ENCODE measurements around the gene PTEN. TPM values are rescaled to one million over a fixed set of nuclear protein-coding genes. Genes with fewer than 3 reads are reported as not detected.

Gene PTEN
- total RNA-seq, 1 experiment from 2014 or later = 58.7 TPM

DNA sequence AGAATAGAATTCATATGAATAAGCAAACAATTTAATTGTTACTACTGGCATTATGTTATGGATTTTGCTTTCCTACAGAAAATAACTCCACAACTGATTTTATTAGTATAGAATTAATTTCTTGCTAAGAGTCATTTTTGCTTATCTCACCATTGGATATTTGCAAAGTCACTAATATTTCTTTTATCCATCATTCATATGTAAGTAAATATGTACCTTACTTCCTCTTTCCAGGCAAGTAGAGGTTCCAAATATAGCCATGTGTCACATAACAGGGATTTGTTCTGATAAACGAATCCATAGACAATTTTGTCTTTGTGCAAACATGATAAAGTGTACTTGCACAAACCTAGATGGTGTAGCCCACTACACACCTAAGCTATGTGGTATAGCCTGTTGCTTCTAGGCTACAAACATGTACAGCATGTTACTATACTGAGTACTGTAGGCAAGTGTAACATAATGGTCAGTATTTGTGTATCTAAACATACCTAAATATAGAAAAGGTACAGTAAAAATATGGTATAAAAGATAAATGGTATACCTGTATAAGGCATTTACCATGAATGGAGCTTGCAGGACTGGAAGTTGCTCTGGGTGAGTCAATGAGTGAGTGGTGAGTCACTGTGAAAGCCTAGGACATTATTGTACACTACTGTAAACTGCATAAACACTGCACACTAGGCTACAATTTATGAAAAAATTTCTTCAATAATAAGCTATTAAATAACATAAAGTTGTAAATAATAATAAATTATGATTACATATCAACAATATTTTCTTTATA, 18.4 kb upstream of the PTEN start:
- ChIA-PET POLR2A (interaction anchor here (1.5 to 2.8 kb wide), 2 partner anchors 17 to 27 kb away, joined by 6 to 16 read pairs; partner anchors contain the start of genes ATAD1 and KLLN), CTCF (interaction anchor here (1.0 to 1.4 kb wide), 3 partner anchors 12 to 544 kb away, joined by 3 to 5 read pairs (median 3); no protein-coding TSS in a partner anchor), RAD21 (ENCODE audit: low non-redundant PET in 1 of 2, low total read pairs in 2 of 2, uncharacterized antibody in 2 of 2, unreplicated experiment in 2 of 2) (no interaction called here)
- H3K9me2 ChIP-seq (ENCODE audit: insufficient read depth) = no peaks in the 10 kb centered on the region
- peak overlapping the region; percentile 69 for H3K4me2 ChIP-seq (ENCODE audit: low read length)
- no peaks in the 10 kb centered on the region for H3K27me3 ChIP-seq (ENCODE audit: insufficient read depth, low read length)
- ATAC-seq = peak; percentile 60
- H3K9ac ChIP-seq (ENCODE audit: low read length) = peak overlapping the region; percentile 46
- TF ChIP-seq FOSL1 (IDR thresholded peaks at IDR 0.05; ENCODE audit: low read depth) = peak; percentile 91
- no peak for TF ChIP-seq ZNF274 (IDR thresholded peaks at IDR 0.05; ENCODE audit: low read depth, low read length)
- TF ChIP-seq, protein P1, sequence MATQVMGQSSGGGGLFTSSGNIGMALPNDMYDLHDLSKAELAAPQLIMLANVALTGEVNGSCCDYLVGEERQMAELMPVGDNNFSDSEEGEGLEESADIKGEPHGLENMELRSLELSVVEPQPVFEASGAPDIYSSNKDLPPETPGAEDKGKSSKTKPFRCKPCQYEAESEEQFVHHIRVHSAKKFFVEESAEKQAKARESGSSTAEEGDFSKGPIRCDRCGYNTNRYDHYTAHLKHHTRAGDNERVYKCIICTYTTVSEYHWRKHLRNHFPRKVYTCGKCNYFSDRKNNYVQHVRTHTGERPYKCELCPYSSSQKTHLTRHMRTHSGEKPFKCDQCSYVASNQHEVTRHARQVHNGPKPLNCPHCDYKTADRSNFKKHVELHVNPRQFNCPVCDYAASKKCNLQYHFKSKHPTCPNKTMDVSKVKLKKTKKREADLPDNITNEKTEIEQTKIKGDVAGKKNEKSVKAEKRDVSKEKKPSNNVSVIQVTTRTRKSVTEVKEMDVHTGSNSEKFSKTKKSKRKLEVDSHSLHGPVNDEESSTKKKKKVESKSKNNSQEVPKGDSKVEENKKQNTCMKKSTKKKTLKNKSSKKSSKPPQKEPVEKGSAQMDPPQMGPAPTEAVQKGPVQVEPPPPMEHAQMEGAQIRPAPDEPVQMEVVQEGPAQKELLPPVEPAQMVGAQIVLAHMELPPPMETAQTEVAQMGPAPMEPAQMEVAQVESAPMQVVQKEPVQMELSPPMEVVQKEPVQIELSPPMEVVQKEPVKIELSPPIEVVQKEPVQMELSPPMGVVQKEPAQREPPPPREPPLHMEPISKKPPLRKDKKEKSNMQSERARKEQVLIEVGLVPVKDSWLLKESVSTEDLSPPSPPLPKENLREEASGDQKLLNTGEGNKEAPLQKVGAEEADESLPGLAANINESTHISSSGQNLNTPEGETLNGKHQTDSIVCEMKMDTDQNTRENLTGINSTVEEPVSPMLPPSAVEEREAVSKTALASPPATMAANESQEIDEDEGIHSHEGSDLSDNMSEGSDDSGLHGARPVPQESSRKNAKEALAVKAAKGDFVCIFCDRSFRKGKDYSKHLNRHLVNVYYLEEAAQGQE (IDR thresholded peaks at IDR 0.05; ENCODE audit: low read depth) = no peak
- no peak for TF ChIP-seq EGR1 (IDR thresholded peaks at IDR 0.05; ENCODE audit: low read depth)
- TF ChIP-seq, protein P2, sequence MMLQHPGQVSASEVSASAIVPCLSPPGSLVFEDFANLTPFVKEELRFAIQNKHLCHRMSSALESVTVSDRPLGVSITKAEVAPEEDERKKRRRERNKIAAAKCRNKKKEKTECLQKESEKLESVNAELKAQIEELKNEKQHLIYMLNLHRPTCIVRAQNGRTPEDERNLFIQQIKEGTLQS (IDR thresholded peaks at IDR 0.05) = no peak
- TF ChIP-seq EZH2phosphoT487 (IDR thresholded peaks at IDR 0.05; ENCODE audit: borderline replicate concordance) = no peak
- peak; percentile 77 for TF ChIP-seq JUND (IDR thresholded peaks at IDR 0.05)
- no peak for TF ChIP-seq POLR2AphosphoS5 (IDR thresholded peaks at IDR 0.05; ENCODE audit: low read depth, low read length)
- TF ChIP-seq SP1 (IDR thresholded peaks at IDR 0.05; ENCODE audit: low read depth) = peak; percentile 58
- peak; percentile 77; the same call in 1 of the 2 replicates for TF ChIP-seq CBX3 (IDR thresholded peaks at IDR 0.05; ENCODE audit: low read depth)
- H2AFZ ChIP-seq (ENCODE audit: low read depth, low read length, poor library complexity, severe bottlenecking) = peak overlapping the region; percentile 96
- peaks cover 37 to 59% of the 10 kb centered on the region in 2 experiments for H3K4me1 ChIP-seq (ENCODE audit: control insufficient read depth in 1 of 2, insufficient read depth in 2 of 2, low read length in 2 of 2)
- H3K79me2 ChIP-seq (ENCODE audit: insufficient read depth, low read length) = no peaks in the 10 kb centered on the region
- intact Hi-C loops (cut with micrococcal nuclease) = loop anchor here (2.0 kb wide), 1 partner anchor 18 kb away; the partner anchor contains the start of genes KLLN and PTEN
- H3K9me3 ChIP-seq (ENCODE audit: control insufficient read depth in 1 of 2, insufficient read depth in 1 of 2, low read depth in 1 of 2, low read length in 2 of 2) = no peaks in the 10 kb centered on the region
- H3K4me3 ChIP-seq (replicated peaks in 1 of 2; ENCODE audit: low read depth in 1 of 2, low read length in 2 of 2) = peak overlapping the region in 1 of 2 experiments; percentile 29; a peak in 2 of 4 replicates
- H3K27ac ChIP-seq (ENCODE audit: low read depth, low read length) = peak overlapping the region; percentile 54
- no peak for DNase-seq (ENCODE audit: low read depth, low spot score)
- H4K20me1 ChIP-seq (ENCODE audit: insufficient read depth) = no peaks in the 10 kb centered on the region
- no peaks in the 10 kb centered on the region for H3K36me3 ChIP-seq (ENCODE audit: control insufficient read depth in 1 of 2, insufficient read depth in 2 of 2, low read length in 2 of 2)
- no TSS peak for BruUV-seq (replicated peaks)
